Liver (tissue), 9 donors: ENCODE results near the gene SMYD3. TPM values are rescaled to one million over a fixed set of nuclear protein-coding genes. Genes with fewer than 3 reads are reported as not detected.

ENCODE experiments used
- DNase-seq: peaks from one replicate; pipeline ENCODE4 v3.0.0-alpha.2; 2017; ENCODE audit warnings: low spot score
- H3K27ac ChIP-seq, 2 donors: one replicate each; pipeline ENCODE4 v1.7.0; 2013; ENCODE audit warnings: inconsistent platforms in 2 of 2, low read length in 2 of 2, control low read depth in 1 of 2, low read depth in 1 of 2, mild to moderate bottlenecking in 1 of 2
- H3K27me3 ChIP-seq, 4 donors: one replicate each; pipeline versions ENCODE4 v1.6.1 to v1.7.0; 2013; ENCODE audit warnings: low read length in 3 of 4, inconsistent platforms in 1 of 4, mild to moderate bottlenecking in 1 of 4, moderate library complexity in 1 of 4; ENCODE audit not compliant: control insufficient read depth in 4 of 4, insufficient read depth in 4 of 4
- H3K36me3 ChIP-seq, 4 donors: one replicate each; pipeline versions ENCODE4 v1.6.1 to v1.7.0; 2013; ENCODE audit warnings: low read length in 3 of 4, mild to moderate bottlenecking in 3 of 4, low read depth in 1 of 4, moderate library complexity in 1 of 4; ENCODE audit not compliant: control insufficient read depth in 4 of 4, insufficient read depth in 3 of 4
- H3K4me1 ChIP-seq, 4 donors: one replicate each; pipeline versions ENCODE4 v1.6.1 to v1.7.0; 2013; ENCODE audit warnings: low read length in 3 of 4, mild to moderate bottlenecking in 3 of 4, moderate library complexity in 1 of 4; ENCODE audit not compliant: control insufficient read depth in 4 of 4, insufficient read depth in 4 of 4
- H3K4me3 ChIP-seq, 3 donors: one replicate each; pipeline versions ENCODE4 v1.6.1 to v1.7.0; 2013; ENCODE audit warnings: low read length in 3 of 3, control low read depth in 1 of 3, low read depth in 1 of 3, mild to moderate bottlenecking in 1 of 3
- H3K9ac ChIP-seq, 2 donors: one replicate each; pipeline ENCODE4 v1.7.0; 2013; ENCODE audit warnings: low read length in 2 of 2, mild to moderate bottlenecking in 2 of 2, moderate library complexity in 2 of 2, control low read depth in 1 of 2, low read depth in 1 of 2
- H3K9me3 ChIP-seq, 4 donors: one replicate each; pipeline versions ENCODE4 v1.6.1 to v1.7.0; 2013; ENCODE audit warnings: low read length in 3 of 4; ENCODE audit not compliant: control insufficient read depth in 4 of 4
- ATF3 ChIP-seq: IDR thresholded peaks from 2 replicates; pipeline ENCODE4 v1.6.1; 2016; ENCODE audit warnings: antibody characterized with exemption
- CTCF ChIP-seq: fragments of 150-350 bp; IDR thresholded peaks from 2 replicates; pipeline ENCODE4 v1.5.1; 2017; ENCODE audit warnings: improper control_type of control experiment, low read depth, low read length; ENCODE audit not compliant: missing input control
- EGR1 ChIP-seq, 2 donors: IDR thresholded peaks; 2 replicates each; pipeline ENCODE4 v1.6.1; 2016 to 2018; ENCODE audit warnings: antibody characterized with exemption in 2 of 2, low read depth in 2 of 2
- FOXA1 ChIP-seq: IDR thresholded peaks from 2 replicates; pipeline ENCODE4 v1.6.1; 2016; ENCODE audit warnings: antibody characterized with exemption
- FOXA2 ChIP-seq: IDR thresholded peaks from 2 replicates; pipeline ENCODE4 v1.6.1; 2016; ENCODE audit warnings: antibody characterized with exemption
- GABPA ChIP-seq, 2 donors: IDR thresholded peaks in 1 of 2; conservative IDR thresholded peaks in 1 of 2; 2 replicates each; pipeline ENCODE4 v1.6.1; 2016; ENCODE audit warnings: antibody characterized with exemption in 2 of 2, mild to moderate bottlenecking in 1 of 2, moderate library complexity in 1 of 2
- HNF4A ChIP-seq, 2 donors: conservative IDR thresholded peaks; 2 replicates each; pipeline ENCODE4 v1.6.1; 2016; ENCODE audit warnings: antibody characterized with exemption in 2 of 2, mild to moderate bottlenecking in 2 of 2
- HNF4G ChIP-seq: IDR thresholded peaks from 2 replicates; pipeline ENCODE4 v1.6.1; 2016; ENCODE audit warnings: antibody characterized with exemption
- MAX ChIP-seq: IDR thresholded peaks from 2 replicates; pipeline ENCODE4 v1.6.1; 2016; ENCODE audit warnings: antibody characterized with exemption
- NR2F2 ChIP-seq: IDR thresholded peaks from 2 replicates; pipeline ENCODE4 v1.6.1; 2016; ENCODE audit warnings: antibody characterized with exemption
- RAD21 ChIP-seq, 2 donors: IDR thresholded peaks; 2 replicates each; pipeline ENCODE4 v1.6.1; 2016; ENCODE audit warnings: antibody characterized with exemption in 2 of 2, mild to moderate bottlenecking in 2 of 2
- RXRA ChIP-seq, 2 donors: IDR thresholded peaks; 2 replicates each; pipeline ENCODE4 v1.6.1; 2017 to 2018; ENCODE audit warnings: antibody characterized with exemption in 2 of 2, mild to moderate bottlenecking in 1 of 2
- SP1 ChIP-seq: IDR thresholded peaks from 2 replicates; pipeline ENCODE4 v1.6.1; 2018; ENCODE audit warnings: antibody characterized with exemption, mild to moderate bottlenecking
- TAF1 ChIP-seq: conservative IDR thresholded peaks from 2 replicates; pipeline ENCODE4 v1.6.1; 2016; ENCODE audit warnings: antibody characterized with exemption, mild to moderate bottlenecking
- YY1 ChIP-seq: IDR thresholded peaks from 2 replicates; pipeline ENCODE4 v1.6.1; 2016; ENCODE audit warnings: antibody characterized with exemption, mild to moderate bottlenecking
- ZBTB33 ChIP-seq: IDR thresholded peaks from 2 replicates; pipeline ENCODE4 v1.6.1; 2016; ENCODE audit warnings: antibody characterized with exemption
- WGBS: extraction: QIAGEN DNeasy Blood & Tissue Kit; methylation state at CpG from one replicate; pipeline ENCODE4 v1.1.7; 2013; 5-methylcytosine and 5-hydroxymethylcytosine counted together
- polyA plus RNA-seq, 2 donors: library from polyadenylated mRNA; stranded (reverse) in 1 of 2; unstranded in 1 of 2; fragments of 200-250 nt in 1 of 2; fragments of >200 nt in 1 of 2; fragmentation: Nextera tagmentation in 1 of 2; extraction: Ambion mirVana in 1 of 2; gene quantifications; one replicate each; pipeline versions ENCODE4 v1.2.1 to v1.2.3, GENCODE V29; 2013 to 2015
- total RNA-seq, 2 donors: library from RNA; depleted of rRNA; stranded (reverse); fragments of >200 nt; gene quantifications; one replicate each; pipeline ENCODE4 v1.2.3, GENCODE V29; 2014
- TF ChIP-seq, protein P1 (sequence below): IDR thresholded peaks from 2 replicates; pipeline ENCODE4 v1.6.1; 2016; ENCODE audit warnings: antibody characterized with exemption, mild to moderate bottlenecking
- donor health status: healthy.
- donor health status: healthy.
- donor health status: healthy.
- donor health status: healthy.
- donor health status: healthy.

The SMYD3 gene
- total and polyA plus RNA-seq, 4 donors = 3.1 to 9.1 (median 8.0) TPM

- TF ChIP-seq RXRA (IDR thresholded peaks at IDR 0.05) = no peak
- TF ChIP-seq ZBTB33 = no peak
- no peak for TF ChIP-seq RAD21 (IDR thresholded peaks at IDR 0.05)
- TF ChIP-seq HNF4G = no peak
- TF ChIP-seq HNF4A (conservative IDR thresholded peaks at IDR 0.05) = no peak
- no peak for TF ChIP-seq FOXA2
- TF ChIP-seq FOXA1 = no peak
Observed at GRCh38 chr1:245988393-245989078, 518.5 kb downstream of the SMYD3 start (continued).

DNA sequence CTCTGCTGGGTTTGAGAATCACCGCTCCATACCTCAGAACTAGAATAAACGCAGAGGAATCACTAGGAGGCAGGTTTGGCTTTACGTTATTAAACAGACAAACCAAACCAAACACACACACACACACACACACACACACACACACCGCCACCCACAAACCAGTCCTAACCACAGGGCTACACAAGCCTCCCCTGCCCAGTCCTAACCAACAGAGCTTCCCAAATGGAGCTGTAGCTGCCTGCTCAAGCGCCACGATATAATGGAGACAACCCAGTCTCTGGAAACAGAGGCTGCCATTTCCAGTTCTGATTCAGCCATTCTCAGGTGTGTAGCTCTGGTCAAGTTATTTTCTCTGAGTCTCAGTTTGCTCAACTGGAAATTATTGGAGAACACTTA lies 519.1 kb downstream of the SMYD3 start:
- Histone ChIP-seq H3K4me1 (no peaks in the 10 kb centered on the region), H3K27me3 (no peaks in the 10 kb centered on the region), H3K9me3 (no peaks in the 10 kb centered on the region), H3K27ac (no peak overlapping the region), H3K4me3 (no peak overlapping the region), H3K9ac (no peak overlapping the region), H3K36me3 (no peaks in the 10 kb centered on the region)
- TF ChIP-seq GABPA (IDR thresholded peaks at IDR 0.05 in 1 of 2, conservative IDR thresholded peaks at IDR 0.05 in 1 of 2) = no peak
- TF ChIP-seq EGR1 (IDR thresholded peaks at IDR 0.05; ENCODE audit: low read depth in 2 of 2) = no peak
- TF ChIP-seq ATF3 = no peak
- no peak for TF ChIP-seq YY1
- TF ChIP-seq CTCF = no peak
- TF ChIP-seq FOXA1 = no peak
- no peak for TF ChIP-seq FOXA2
- TF ChIP-seq SP1 = no peak
- TF ChIP-seq HNF4A (conservative IDR thresholded peaks at IDR 0.05) = no peak
- TF ChIP-seq RAD21 (IDR thresholded peaks at IDR 0.05) = no peak
- TF ChIP-seq, protein P1, sequence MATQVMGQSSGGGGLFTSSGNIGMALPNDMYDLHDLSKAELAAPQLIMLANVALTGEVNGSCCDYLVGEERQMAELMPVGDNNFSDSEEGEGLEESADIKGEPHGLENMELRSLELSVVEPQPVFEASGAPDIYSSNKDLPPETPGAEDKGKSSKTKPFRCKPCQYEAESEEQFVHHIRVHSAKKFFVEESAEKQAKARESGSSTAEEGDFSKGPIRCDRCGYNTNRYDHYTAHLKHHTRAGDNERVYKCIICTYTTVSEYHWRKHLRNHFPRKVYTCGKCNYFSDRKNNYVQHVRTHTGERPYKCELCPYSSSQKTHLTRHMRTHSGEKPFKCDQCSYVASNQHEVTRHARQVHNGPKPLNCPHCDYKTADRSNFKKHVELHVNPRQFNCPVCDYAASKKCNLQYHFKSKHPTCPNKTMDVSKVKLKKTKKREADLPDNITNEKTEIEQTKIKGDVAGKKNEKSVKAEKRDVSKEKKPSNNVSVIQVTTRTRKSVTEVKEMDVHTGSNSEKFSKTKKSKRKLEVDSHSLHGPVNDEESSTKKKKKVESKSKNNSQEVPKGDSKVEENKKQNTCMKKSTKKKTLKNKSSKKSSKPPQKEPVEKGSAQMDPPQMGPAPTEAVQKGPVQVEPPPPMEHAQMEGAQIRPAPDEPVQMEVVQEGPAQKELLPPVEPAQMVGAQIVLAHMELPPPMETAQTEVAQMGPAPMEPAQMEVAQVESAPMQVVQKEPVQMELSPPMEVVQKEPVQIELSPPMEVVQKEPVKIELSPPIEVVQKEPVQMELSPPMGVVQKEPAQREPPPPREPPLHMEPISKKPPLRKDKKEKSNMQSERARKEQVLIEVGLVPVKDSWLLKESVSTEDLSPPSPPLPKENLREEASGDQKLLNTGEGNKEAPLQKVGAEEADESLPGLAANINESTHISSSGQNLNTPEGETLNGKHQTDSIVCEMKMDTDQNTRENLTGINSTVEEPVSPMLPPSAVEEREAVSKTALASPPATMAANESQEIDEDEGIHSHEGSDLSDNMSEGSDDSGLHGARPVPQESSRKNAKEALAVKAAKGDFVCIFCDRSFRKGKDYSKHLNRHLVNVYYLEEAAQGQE = no peak
- TF ChIP-seq TAF1 = no peak
- TF ChIP-seq MAX = no peak
- no peak for TF ChIP-seq NR2F2
- TF ChIP-seq ZBTB33 = no peak
- 97% methylated on average over 6 of the region's 6 CpGs for WGBS
- no peak for DNase-seq
